ENCODE results near the gene APELA. TPM values are rescaled to one million over a fixed set of nuclear protein-coding genes. Genes with fewer than 3 reads are reported as not detected.

The APELA gene
- total and polyA plus RNA-seq, 2 experiments from 2014 or later, result 0.29 to 1.6 TPM

DNA sequence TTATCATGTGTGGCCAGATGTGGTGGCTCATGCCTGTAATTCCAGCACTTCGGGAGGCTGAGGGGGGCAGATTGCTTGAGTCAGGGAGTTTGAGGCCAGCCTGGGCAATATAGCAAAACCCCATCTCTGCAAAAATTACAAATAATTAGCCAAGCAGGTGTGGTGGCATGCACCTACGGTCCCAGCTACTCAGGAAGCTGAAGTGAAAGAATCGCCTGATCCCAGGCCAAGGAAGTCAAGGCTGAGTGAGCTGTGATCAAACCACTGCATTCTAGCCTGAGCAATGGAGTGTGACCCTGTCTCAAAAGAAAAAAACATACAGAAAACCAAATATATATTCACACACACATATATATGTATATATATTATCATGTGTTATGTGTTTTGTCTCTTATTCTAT lies 15.0 kb downstream of the APELA start:
- Histone ChIP-seq H3K4me1 (ENCODE audit: insufficient read depth) (no peaks in the 10 kb centered on the region), H3K27me3 (peaks cover 5% of the 10 kb centered on the region), H3K79me2 (no peaks in the 10 kb centered on the region), H3K4me2 (no peak overlapping the region), H3K9me3 (ENCODE audit: low read depth) (no peaks in the 10 kb centered on the region), H2AFZ (no peak overlapping the region), H4K20me1 (ENCODE audit: insufficient read depth, poor library complexity, severe bottlenecking) (no peaks in the 10 kb centered on the region), H3K27ac (no peak overlapping the region), H3K36me3 (replicated peaks; ENCODE audit: insufficient read depth, low read depth) (no peaks in the 10 kb centered on the region), H3K4me3 (no peak overlapping the region), H3K9me2 (replicated peaks; ENCODE audit: insufficient read depth) (no peaks in the 10 kb centered on the region)
- TF ChIP-seq EZH2phosphoT487 (IDR thresholded peaks at IDR 0.05; ENCODE audit: low read depth, severe bottlenecking, unreplicated experiment) (no peak), EZH2 (IDR thresholded peaks at IDR 0.05; ENCODE audit: borderline replicate concordance) (no peak)
- TF ChIP-seq, protein P1, sequence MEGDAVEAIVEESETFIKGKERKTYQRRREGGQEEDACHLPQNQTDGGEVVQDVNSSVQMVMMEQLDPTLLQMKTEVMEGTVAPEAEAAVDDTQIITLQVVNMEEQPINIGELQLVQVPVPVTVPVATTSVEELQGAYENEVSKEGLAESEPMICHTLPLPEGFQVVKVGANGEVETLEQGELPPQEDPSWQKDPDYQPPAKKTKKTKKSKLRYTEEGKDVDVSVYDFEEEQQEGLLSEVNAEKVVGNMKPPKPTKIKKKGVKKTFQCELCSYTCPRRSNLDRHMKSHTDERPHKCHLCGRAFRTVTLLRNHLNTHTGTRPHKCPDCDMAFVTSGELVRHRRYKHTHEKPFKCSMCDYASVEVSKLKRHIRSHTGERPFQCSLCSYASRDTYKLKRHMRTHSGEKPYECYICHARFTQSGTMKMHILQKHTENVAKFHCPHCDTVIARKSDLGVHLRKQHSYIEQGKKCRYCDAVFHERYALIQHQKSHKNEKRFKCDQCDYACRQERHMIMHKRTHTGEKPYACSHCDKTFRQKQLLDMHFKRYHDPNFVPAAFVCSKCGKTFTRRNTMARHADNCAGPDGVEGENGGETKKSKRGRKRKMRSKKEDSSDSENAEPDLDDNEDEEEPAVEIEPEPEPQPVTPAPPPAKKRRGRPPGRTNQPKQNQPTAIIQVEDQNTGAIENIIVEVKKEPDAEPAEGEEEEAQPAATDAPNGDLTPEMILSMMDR (IDR thresholded peaks at IDR 0.05; ENCODE audit: poor library complexity), result no peak
- WGBS (ENCODE audit: low lambda C conversion rate, missing lambda C conversion rate), result 62% methylated on average over 3 of the region's 3 CpGs
- no peak for DNase-seq (ENCODE audit: low spot score)

DNA sequence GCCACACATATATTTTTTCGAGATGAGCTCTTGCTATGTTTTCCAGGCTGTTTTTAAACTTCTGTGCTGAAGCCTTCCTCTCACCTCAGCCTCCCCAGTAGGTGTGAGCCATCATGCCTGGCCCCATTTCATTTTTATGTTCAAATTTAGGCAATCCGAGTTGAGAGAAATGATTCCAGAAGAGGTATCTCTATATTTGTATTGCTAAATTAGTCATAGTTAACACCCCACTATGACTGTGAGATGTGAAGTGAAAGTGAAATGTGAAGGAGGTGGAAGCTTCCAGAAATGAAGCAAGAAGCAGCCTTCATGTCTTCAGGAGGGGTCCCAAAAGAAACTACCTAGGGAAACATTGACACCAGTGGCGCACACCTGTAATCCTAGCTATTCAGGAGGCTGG lies 17.7 kb downstream of the APELA start:
- H4K20me1 ChIP-seq (ENCODE audit: insufficient read depth, poor library complexity, severe bottlenecking), result no peaks in the 10 kb centered on the region
- 98% methylated on average over 3 of the region's 3 CpGs for WGBS (ENCODE audit: low lambda C conversion rate, missing lambda C conversion rate)
- no peak overlapping the region for H3K4me3 ChIP-seq
- H3K4me2 ChIP-seq, result no peak overlapping the region
- no peak overlapping the region for H3K27ac ChIP-seq
- H3K9me3 ChIP-seq (ENCODE audit: low read depth), result no peaks in the 10 kb centered on the region
- H3K9me2 ChIP-seq (replicated peaks; ENCODE audit: insufficient read depth), result no peaks in the 10 kb centered on the region
- H3K79me2 ChIP-seq, result no peaks in the 10 kb centered on the region
- DNase-seq (ENCODE audit: low spot score), result no peak
- H3K4me1 ChIP-seq (ENCODE audit: insufficient read depth), result no peaks in the 10 kb centered on the region
- no peaks in the 10 kb centered on the region for H3K36me3 ChIP-seq (replicated peaks; ENCODE audit: insufficient read depth, low read depth)
- TF ChIP-seq EZH2phosphoT487 (IDR thresholded peaks at IDR 0.05; ENCODE audit: low read depth, severe bottlenecking, unreplicated experiment) (no peak), EZH2 (IDR thresholded peaks at IDR 0.05; ENCODE audit: borderline replicate concordance) (no peak)
- TF ChIP-seq, protein P1 (IDR thresholded peaks at IDR 0.05; ENCODE audit: poor library complexity), result no peak
- H3K27me3 ChIP-seq, result peaks cover 5% of the 10 kb centered on the region
- H2AFZ ChIP-seq, result no peak overlapping the region

GRCh38 chr4:164902608-164903007 lies 25.6 kb downstream of the APELA start:
- peaks cover 3% of the 10 kb centered on the region for H3K4me1 ChIP-seq (ENCODE audit: insufficient read depth)
- H3K9me3 ChIP-seq (ENCODE audit: low read depth), result no peaks in the 10 kb centered on the region
- TF ChIP-seq EZH2 (IDR thresholded peaks at IDR 0.05; ENCODE audit: borderline replicate concordance) (no peak), EZH2phosphoT487 (IDR thresholded peaks at IDR 0.05; ENCODE audit: low read depth, severe bottlenecking, unreplicated experiment) (no peak)
- TF ChIP-seq, protein P1 (IDR thresholded peaks at IDR 0.05; ENCODE audit: poor library complexity), result no peak
- no peaks in the 10 kb centered on the region for H3K36me3 ChIP-seq (replicated peaks; ENCODE audit: insufficient read depth, low read depth)
- no peaks in the 10 kb centered on the region for H3K79me2 ChIP-seq
- no peak overlapping the region for H3K4me3 ChIP-seq
- H4K20me1 ChIP-seq (ENCODE audit: insufficient read depth, poor library complexity, severe bottlenecking), result no peaks in the 10 kb centered on the region
- H3K4me2 ChIP-seq, result no peak overlapping the region
- 91% methylated on average over 5 of the region's 5 CpGs for WGBS (ENCODE audit: low lambda C conversion rate, missing lambda C conversion rate)
- no peaks in the 10 kb centered on the region for H3K27me3 ChIP-seq
- H3K9me2 ChIP-seq (replicated peaks; ENCODE audit: insufficient read depth), result no peaks in the 10 kb centered on the region
- DNase-seq (ENCODE audit: low spot score), result no peak
- no peak overlapping the region for H3K27ac ChIP-seq
- H2AFZ ChIP-seq, result no peak overlapping the region

DNA sequence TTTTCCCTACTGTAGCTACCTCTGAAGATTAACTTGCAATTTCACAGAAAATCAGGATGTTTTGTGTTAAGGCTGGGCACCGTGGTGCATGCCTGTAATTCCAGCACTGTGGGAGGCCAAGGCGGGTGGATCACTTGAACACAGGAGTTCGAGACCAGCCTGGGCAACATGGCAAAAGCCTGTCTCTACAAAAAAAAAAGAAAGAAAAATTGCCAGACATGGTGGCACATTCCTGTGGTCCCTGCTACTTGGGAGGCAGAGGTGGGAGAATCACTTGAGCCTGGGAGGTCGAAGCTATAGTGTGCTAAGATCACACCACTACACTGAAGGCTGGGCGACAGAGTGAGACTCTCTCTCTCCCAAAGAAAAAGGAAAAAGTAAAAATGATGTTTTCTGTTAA lies 27.4 kb downstream of the APELA start:
- Histone ChIP-seq H3K4me1 (ENCODE audit: insufficient read depth) (peaks cover 3% of the 10 kb centered on the region), H3K4me3 (no peak overlapping the region), H3K27me3 (no peaks in the 10 kb centered on the region), H3K9me3 (ENCODE audit: low read depth) (no peaks in the 10 kb centered on the region), H3K79me2 (no peaks in the 10 kb centered on the region), H3K27ac (no peak overlapping the region), H2AFZ (no peak overlapping the region), H4K20me1 (ENCODE audit: insufficient read depth, poor library complexity, severe bottlenecking) (no peaks in the 10 kb centered on the region), H3K36me3 (replicated peaks; ENCODE audit: insufficient read depth, low read depth) (no peaks in the 10 kb centered on the region), H3K9me2 (replicated peaks; ENCODE audit: insufficient read depth) (no peaks in the 10 kb centered on the region), H3K4me2 (no peak overlapping the region)
- 83% methylated on average over 5 of the region's 5 CpGs for WGBS (ENCODE audit: low lambda C conversion rate, missing lambda C conversion rate)
- no peak for DNase-seq (ENCODE audit: low spot score)
- TF ChIP-seq, protein P1 (IDR thresholded peaks at IDR 0.05; ENCODE audit: poor library complexity), result no peak
- TF ChIP-seq EZH2phosphoT487 (IDR thresholded peaks at IDR 0.05; ENCODE audit: low read depth, severe bottlenecking, unreplicated experiment) (no peak), EZH2 (IDR thresholded peaks at IDR 0.05; ENCODE audit: borderline replicate concordance) (no peak)
